HepG2 (cell line): ENCODE results near the gene FEM1C. TPM values are rescaled to one million over a fixed set of nuclear protein-coding genes. Genes with fewer than 3 reads are reported as not detected.

Experiments used
- DNMT3B ChIP-seq: conservative IDR thresholded peaks from 2 replicates; pipeline ENCODE4 v1.6.1; 2016; ENCODE audit warnings: missing biosample characterization, control low read depth
- FOXA3 ChIP-seq: IDR thresholded peaks from 2 replicates; pipeline ENCODE4 v1.6.1; 2016; ENCODE audit warnings: missing genetic modification reagents, missing compliant biosample characterization
- FOXP4 ChIP-seq: sonication (generic); formaldehyde crosslinking; IDR thresholded peaks from 2 replicates; pipeline ENCODE4 v1.4.0; 2020; ENCODE audit warnings: missing genetic modification reagents
- GPN1 ChIP-seq: sonication (generic); formaldehyde crosslinking; IDR thresholded peaks from 2 replicates; pipeline ENCODE4 v1.5.1; 2020; ENCODE audit warnings: missing genetic modification reagents, borderline replicate concordance
- HBP1 ChIP-seq: IDR thresholded peaks from 2 replicates; pipeline ENCODE4 v1.6.1; 2016; ENCODE audit warnings: low read depth, control low read depth
- HMGA1 ChIP-seq: sonication (generic); formaldehyde crosslinking; conservative IDR thresholded peaks from 2 replicates; pipeline ENCODE4 v1.4.0; 2020; ENCODE audit warnings: missing genetic modification reagents
- HOXA3 ChIP-seq: sonication (generic); formaldehyde crosslinking; IDR thresholded peaks from 2 replicates; pipeline ENCODE4 v1.5.0; 2020; ENCODE audit warnings: missing genetic modification reagents
- LCORL ChIP-seq, 2 experiments: fragments of 450-650 bp in 1 of 2; sonication (generic) in 1 of 2; formaldehyde crosslinking in 1 of 2; IDR thresholded peaks; 2 replicates each; pipeline versions ENCODE4 v1.5.0 to v1.6.1; 2017 to 2020; ENCODE audit warnings: antibody characterized with exemption in 1 of 2, missing genetic modification reagents in 1 of 2
- MBNL3 ChIP-seq: fragments of 250-450 bp; sonication (Bioruptor Pico); conservative IDR thresholded peaks from 2 replicates; pipeline ENCODE4 v1.8.0; 2022; ENCODE audit warnings: mild to moderate bottlenecking, inconsistent platforms
- MYPOP ChIP-seq: sonication (generic); formaldehyde crosslinking; IDR thresholded peaks from 2 replicates; pipeline ENCODE4 v1.8.1; 2023; ENCODE audit warnings: mild to moderate bottlenecking, moderate library complexity, missing genetic modification reagents
- MZF1 ChIP-seq: sonication (generic); formaldehyde crosslinking; IDR thresholded peaks from 2 replicates; pipeline ENCODE4 v1.8.1; 2023; ENCODE audit warnings: mild to moderate bottlenecking, missing genetic modification reagents, borderline replicate concordance
- REXO4 ChIP-seq: sonication (generic); formaldehyde crosslinking; IDR thresholded peaks from 2 replicates; pipeline ENCODE4 v1.8.0; 2022; ENCODE audit warnings: missing genetic modification reagents, mild to moderate bottlenecking, borderline replicate concordance
- TCF12 ChIP-seq, 2 experiments: fragments of 450-650 bp in 1 of 2; sonication (generic) in 1 of 2; formaldehyde crosslinking in 1 of 2; IDR thresholded peaks; 2 replicates each; pipeline versions ENCODE4 v1.6.1 to v1.8.0; 2017 to 2022; ENCODE audit warnings: antibody characterized with exemption in 1 of 2, mild to moderate bottlenecking in 1 of 2, missing genetic modification reagents in 1 of 2, moderate library complexity in 1 of 2
- TCF7 ChIP-seq: sonication (generic); IDR thresholded peaks from 2 replicates; pipeline ENCODE4 v1.6.1; 2016; ENCODE audit warnings: antibody characterized with exemption, low read depth
- TEF ChIP-seq: sonication (generic); formaldehyde crosslinking; IDR thresholded peaks from 2 replicates; pipeline ENCODE4 v1.5.0; 2020; ENCODE audit warnings: missing genetic modification reagents
- TP53 ChIP-seq: sonication (generic); formaldehyde crosslinking; conservative IDR thresholded peaks from 2 replicates; pipeline ENCODE4 v1.4.0; 2020; ENCODE audit warnings: missing genetic modification reagents
- ZNF224 ChIP-seq: sonication (generic); formaldehyde crosslinking; IDR thresholded peaks from 2 replicates; pipeline ENCODE4 v1.5.0; 2020; ENCODE audit warnings: mild to moderate bottlenecking, missing genetic modification reagents
- ZNF232 ChIP-seq: sonication (generic); formaldehyde crosslinking; IDR thresholded peaks from 2 replicates; pipeline ENCODE4 v1.4.0; 2020; ENCODE audit warnings: missing genetic modification reagents, borderline replicate concordance
- ZNF276 ChIP-seq: sonication (generic); formaldehyde crosslinking; IDR thresholded peaks from 2 replicates; pipeline ENCODE4 v1.4.0; 2020; ENCODE audit warnings: mild to moderate bottlenecking, low read depth, missing genetic modification reagents
- ZNF552 ChIP-seq: sonication (generic); formaldehyde crosslinking; IDR thresholded peaks from 2 replicates; pipeline ENCODE4 v1.9.0; 2022; ENCODE audit warnings: missing genetic modification reagents, mild to moderate bottlenecking, borderline replicate concordance
- ZNF740 ChIP-seq: sonication (generic); formaldehyde crosslinking; IDR thresholded peaks from 2 replicates; pipeline ENCODE4 v1.4.0; 2020; ENCODE audit warnings: missing genetic modification reagents
- ZNF746 ChIP-seq: sonication (generic); formaldehyde crosslinking; IDR thresholded peaks from 2 replicates; pipeline ENCODE4 v1.8.0; 2022; ENCODE audit warnings: mild to moderate bottlenecking, missing genetic modification reagents
- polyA plus RNA-seq, 8 experiments: library from polyadenylated mRNA; depleted of rRNA in 3 of 8; stranded (reverse) in 7 of 8; unstranded in 1 of 8; fragments of >200 nt; fragmentation: Illumina TruSeq in 4 of 8; extraction: Trizol in 4 of 8; gene quantifications; 2 replicates each; pipeline versions ENCODE4 v1.2.1 to v1.2.3, GENCODE V29; 2011 to 2016; ENCODE audit warnings: low read depth in 4 of 8, missing spikeins in 1 of 8, mixed read lengths in 1 of 8; ENCODE audit not compliant: insufficient read depth in 1 of 8
- total RNA-seq, 5 experiments: library from RNA; depleted of rRNA; stranded (reverse); fragments of >200 nt; fragmentation: Illumina TruSeq; extraction: Trizol; gene quantifications; 2 replicates each; pipeline ENCODE4 v1.2.3, GENCODE V29; 2016; ENCODE audit warnings: low read depth in 1 of 5

Gene FEM1C
- total and polyA plus RNA-seq, 2 of the 13 experiments (the other 11 are each of a cell fraction or from before 2014, with no cell fraction given), result 5.5 to 8.3 TPM

GRCh38 chr5:115543365-115544042 is 1.1 kb downstream of the FEM1C start (continued):
- TF ChIP-seq ZNF276 (CRISPR knock-in tag) (no peak), HOXA3 (CRISPR knock-in tag) (0 out of 2 replicates have a peak, but pooled peaks have one; percentile 33), GPN1 (CRISPR knock-in tag) (no peak), MYPOP (CRISPR knock-in tag) (no peak), TEF (CRISPR knock-in tag) (no peak), ZNF740 (CRISPR knock-in tag) (no peak), FOXA3 (CRISPR knock-in tag) (peak; percentile 57), ZNF224 (no peak), HBP1 (0 out of 2 replicates have a peak, but pooled peaks have one; percentile 31), ZNF552 (CRISPR knock-in tag) (no peak), ZNF746 (CRISPR knock-in tag) (no peak), DNMT3B (CRISPR knock-in tag) (no peak), TCF12 (IDR thresholded peaks at IDR 0.05) (no peak), TCF12 (CRISPR knock-in tag; IDR thresholded peaks at IDR 0.05) (no peak), MBNL3 (CRISPR knock-in tag) (no peak), ZNF232 (CRISPR knock-in tag) (no peak), MZF1 (no peak), REXO4 (CRISPR knock-in tag) (no peak), LCORL (IDR thresholded peaks at IDR 0.05) (no peak), LCORL (CRISPR knock-in tag; IDR thresholded peaks at IDR 0.05) (no peak), TCF7 (0 out of 2 replicates have a peak, but pooled peaks have one; percentile 5), HMGA1 (no peak), TP53 (no peak), FOXP4 (CRISPR knock-in tag) (peak; percentile 83)
